Breast epithelium (tissue), 4 donors: Measurements from ENCODE around the gene RBM23. TPM values are rescaled to one million over a fixed set of nuclear protein-coding genes. Genes with fewer than 3 reads are reported as not detected.
"Not testable (repeated sequence)": the region's sequence is repeated elsewhere in the genome, so short reads cannot be mapped to it uniquely, and the experiment has no call there.

Experiments
- DNase-seq, 2 donors: peaks; one replicate each; pipeline ENCODE4 v3.0.0-alpha.2; 2019; ENCODE audit warnings: low spot score in 2 of 2
- H3K27ac ChIP-seq, 2 donors: fragments of 200-600 bp; sonication (generic) in 1 of 2; one replicate each; pipeline ENCODE4 v1.5.1; 2016 to 2019; ENCODE audit warnings: mild to moderate bottlenecking in 1 of 2
- H3K27me3 ChIP-seq, 2 donors: fragments of 200-600 bp; sonication (generic) in 1 of 2; one replicate each; pipeline versions ENCODE4 v1.5.1 to v1.6.0; 2017 to 2019; ENCODE audit warnings: control low read depth in 1 of 2, mild to moderate bottlenecking in 1 of 2
- H3K36me3 ChIP-seq: fragments of 200-600 bp; one replicate; pipeline ENCODE4 v1.5.1; 2019
- H3K4me1 ChIP-seq, 2 donors: fragments of 200-600 bp; sonication (generic); one replicate each; pipeline ENCODE4 v1.5.1; 2016 to 2019; ENCODE audit warnings: control low read depth in 1 of 2
- H3K4me3 ChIP-seq, 3 donors: fragments of 200-600 bp; sonication (generic); 1 replicate in 2 of 3; 2 replicates in 1 of 3; pipeline ENCODE4 v1.5.1; 2016 to 2019; ENCODE audit warnings: mild to moderate bottlenecking in 3 of 3, moderate library complexity in 2 of 3
- H3K9me3 ChIP-seq, 2 donors: fragments of 200-600 bp; sonication (generic) in 1 of 2; one replicate each; pipeline ENCODE4 v1.5.1; 2016 to 2019; ENCODE audit warnings: control low read depth in 1 of 2
- CTCF ChIP-seq, 3 donors: fragments of 450-650 bp; IDR thresholded peaks; one replicate each; pipeline ENCODE4 v1.5.1; 2016 to 2017; ENCODE audit warnings: antibody characterized with exemption in 3 of 3, mild to moderate bottlenecking in 3 of 3, moderate library complexity in 3 of 3
- POLR2A ChIP-seq: fragments of 450-650 bp; IDR thresholded peaks from one replicate; pipeline ENCODE4 v1.6.1; 2016; ENCODE audit warnings: antibody characterized with exemption, mild to moderate bottlenecking, moderate library complexity
- POLR2AphosphoS5 ChIP-seq, 3 donors: sonication (generic); formaldehyde crosslinking; IDR thresholded peaks; one replicate each; pipeline ENCODE4 v1.6.1; 2017; ENCODE audit warnings: antibody characterized with exemption in 3 of 3
- intact Hi-C: fragments of 100-400 bp; cut with DNase I; formaldehyde crosslinking; loops from one replicate; pipeline ENCODE4 v1.15.1; 2023; ENCODE audit warnings: low total_unique reads
- total RNA-seq, 3 donors: library from RNA; depleted of rRNA; stranded (reverse); fragments of >200 nt; gene quantifications; one replicate each; pipeline ENCODE4 v1.1.0, GENCODE V29; 2016

RBM23 gene
- 100 to 1,000 TPM in 2 of 3 donors, 10 to 100 TPM in 1; 85.5 to 194 (median 174) TPM for total RNA-seq

GRCh38 chr14:22918804-22919600 lies at the start of gene RBM23:
Gene RBM23, minus strand, starts transcription at chr14:22919149.
- intact Hi-C loops, result no loop called here
- peaks cover 6% of the 10 kb centered on the region for H3K36me3 ChIP-seq
- peaks cover 0 to 5% of the 10 kb centered on the region in 2 donors for H3K4me1 ChIP-seq
- H3K9me3 ChIP-seq, result no peaks in the 10 kb centered on the region
- H3K27ac ChIP-seq, result peak within 1 kb of the TSS; percentile 91 to 97
- DNase-seq, result peak; percentile 100
- peak; percentile 91 for TF ChIP-seq POLR2A
- TF ChIP-seq POLR2AphosphoS5 (IDR thresholded peaks at IDR 0.05), result peak; percentile 75 to 96 (median 86)
- TF ChIP-seq CTCF (IDR thresholded peaks at IDR 0.05), result peak in 2 of 3 donors; percentile 9 to 22
- no peaks in the 10 kb centered on the region for H3K27me3 ChIP-seq
- peak within 1 kb of the TSS; percentile 77 to 82 (median 77) for H3K4me3 ChIP-seq

- no peaks in the 10 kb centered on the region for H3K36me3 ChIP-seq
- H3K4me1 ChIP-seq, result no peaks in the 10 kb centered on the region
- no peak overlapping the region for H3K27ac ChIP-seq
- intact Hi-C loops, result no loop called here
- no peaks in the 10 kb centered on the region for H3K27me3 ChIP-seq
- TF ChIP-seq CTCF (IDR thresholded peaks at IDR 0.05), result no peak
- no peak for TF ChIP-seq POLR2A
- no peak for TF ChIP-seq POLR2AphosphoS5 (IDR thresholded peaks at IDR 0.05)
- H3K4me3 ChIP-seq, result no peak overlapping the region
- DNase-seq, result no peak
- no peaks in the 10 kb centered on the region for H3K9me3 ChIP-seq
These were observed 47.9 kb upstream of the RBM23 start for GRCh38 chr14:22966783-22967269.

- H3K9me3 ChIP-seq, DNase-seq, H3K4me1 ChIP-seq, H3K4me3 ChIP-seq, H3K27me3 ChIP-seq, H3K27ac ChIP-seq, intact Hi-C loops, H3K36me3 ChIP-seq: not testable (repeated sequence)
These were observed 47.2 kb upstream of the RBM23 start for GRCh38 chr14:22965916-22966782.

- intact Hi-C loops, result no loop called here
These were observed 43.2 kb upstream of the RBM23 start for GRCh38 chr14:22962061-22962676.

GRCh38 chr14:22955702-22956569 lies 37.0 kb upstream of the RBM23 start:
- DNase-seq, result no peak
- H3K4me3 ChIP-seq, result peak overlapping the region; percentile 59 to 74 (median 72)
- no peaks in the 10 kb centered on the region for H3K9me3 ChIP-seq
- no peaks in the 10 kb centered on the region for H3K4me1 ChIP-seq
- TF ChIP-seq CTCF (IDR thresholded peaks at IDR 0.05), result no peak
- no peak for TF ChIP-seq POLR2A
- no peak for TF ChIP-seq POLR2AphosphoS5 (IDR thresholded peaks at IDR 0.05)
- intact Hi-C loops, result loop anchor here (5.0 kb wide), 1 partner anchor 256 kb away; no protein-coding TSS in a partner anchor
- no peaks in the 10 kb centered on the region for H3K36me3 ChIP-seq
- H3K27ac ChIP-seq, result peak overlapping the region; percentile 95
- no peaks in the 10 kb centered on the region for H3K27me3 ChIP-seq

More at GRCh38 chr14:22962061-22962676, 43.2 kb upstream of the RBM23 start:
- H3K9me3 ChIP-seq, result no peaks in the 10 kb centered on the region
- TF ChIP-seq POLR2AphosphoS5 (IDR thresholded peaks at IDR 0.05) (no peak), POLR2A (no peak)
- H3K4me3 ChIP-seq, result no peak overlapping the region
- H3K4me1 ChIP-seq, result no peaks in the 10 kb centered on the region
- no peaks in the 10 kb centered on the region for H3K36me3 ChIP-seq
- H3K27ac ChIP-seq, result no peak overlapping the region
- no peaks in the 10 kb centered on the region for H3K27me3 ChIP-seq
- DNase-seq, result no peak
